Activated CD8-positive, alpha-beta memory T cell treated with anti-CD3 and anti-CD28 coated beads for 1 hour (primary cell): ENCODE measurements around the gene CRYM.
"Not testable (repeated sequence)": the region's sequence is repeated elsewhere in the genome, so short reads cannot be mapped to it uniquely, and the experiment has no call there.

Experiments
- DNase-seq, 2 donors: peaks; one replicate each; pipeline ENCODE4 v3.0.0-alpha.2; 2020; ENCODE audit warnings: low read depth in 1 of 2; ENCODE audit errors: extremely low read depth in 1 of 2

CRYM gene

GRCh38 chr16:21250072-21250923 is 27.8 kb downstream of the CRYM start:
- DNase-seq = no peak

- not testable (repeated sequence) for DNase-seq
Measured at GRCh38 chr16:21248179-21248578, 29.9 kb downstream of the CRYM start.

GRCh38 chr16:21244518-21245215 is 33.4 kb downstream of the CRYM start:
- DNase-seq = no peak

- DNase-seq = no peak
Measured at GRCh38 chr16:21242756-21243155, 35.3 kb downstream of the CRYM start.

- no peak for DNase-seq
Measured at GRCh38 chr16:21239646-21240045, 38.4 kb downstream of the CRYM start.

- DNase-seq = no peak
Measured at GRCh38 chr16:21236831-21237230, 41.3 kb downstream of the CRYM start.

GRCh38 chr16:21235199-21235585 is 42.9 kb downstream of the CRYM start:
- no peak for DNase-seq

GRCh38 chr16:21233521-21234150 is 44.5 kb downstream of the CRYM start, which contains the start of gene ANKS4B:
ANKS4B (plus strand) TSS chr16:21233699; CDS start chr16:21233738, 39 bp downstream.
- DNase-seq = no peak

- no peak for DNase-seq
Measured at GRCh38 chr16:21233045-21233520, 45.0 kb downstream of the CRYM start.

- DNase-seq = no peak
Measured at GRCh38 chr16:21228361-21228872, 49.7 kb downstream of the CRYM start.

- no peak for DNase-seq
Measured at GRCh38 chr16:21227866-21228265, 50.2 kb downstream of the CRYM start.

- no peak for DNase-seq
Measured at GRCh38 chr16:21226749-21227148, 51.3 kb downstream of the CRYM start.

- DNase-seq = no peak
Measured at GRCh38 chr16:21224800-21225199, 53.3 kb downstream of the CRYM start.

- DNase-seq = no peak
Measured at GRCh38 chr16:21223787-21224186, 54.3 kb downstream of the CRYM start.

- DNase-seq = no peak
Measured at GRCh38 chr16:21222495-21223337, 55.4 kb downstream of the CRYM start.

GRCh38 chr16:21219551-21219950 is 58.5 kb downstream of the CRYM start:
- no peak for DNase-seq

GRCh38 chr16:21218153-21218552 is 59.9 kb downstream of the CRYM start:
- no peak for DNase-seq

GRCh38 chr16:21217121-21217520 is 61.0 kb downstream of the CRYM start:
- DNase-seq = no peak

GRCh38 chr16:21214086-21214485 is 64.0 kb downstream of the CRYM start:
- no peak for DNase-seq

- DNase-seq = no peak
Measured at GRCh38 chr16:21211486-21211885, 66.6 kb downstream of the CRYM start, which contains the start of gene ZP2. ZP2 (minus strand) TSS chr16:21211574; CDS start chr16:21211547, 27 bp downstream.
